ENCODE measurements around the gene CAMK1D. TPM values are rescaled to one million over a fixed set of nuclear protein-coding genes. Genes with fewer than 3 reads are reported as not detected.

CAMK1D gene
- total RNA-seq, 2 experiments from 2014 or later: 28.8 to 35.3 TPM

DNA sequence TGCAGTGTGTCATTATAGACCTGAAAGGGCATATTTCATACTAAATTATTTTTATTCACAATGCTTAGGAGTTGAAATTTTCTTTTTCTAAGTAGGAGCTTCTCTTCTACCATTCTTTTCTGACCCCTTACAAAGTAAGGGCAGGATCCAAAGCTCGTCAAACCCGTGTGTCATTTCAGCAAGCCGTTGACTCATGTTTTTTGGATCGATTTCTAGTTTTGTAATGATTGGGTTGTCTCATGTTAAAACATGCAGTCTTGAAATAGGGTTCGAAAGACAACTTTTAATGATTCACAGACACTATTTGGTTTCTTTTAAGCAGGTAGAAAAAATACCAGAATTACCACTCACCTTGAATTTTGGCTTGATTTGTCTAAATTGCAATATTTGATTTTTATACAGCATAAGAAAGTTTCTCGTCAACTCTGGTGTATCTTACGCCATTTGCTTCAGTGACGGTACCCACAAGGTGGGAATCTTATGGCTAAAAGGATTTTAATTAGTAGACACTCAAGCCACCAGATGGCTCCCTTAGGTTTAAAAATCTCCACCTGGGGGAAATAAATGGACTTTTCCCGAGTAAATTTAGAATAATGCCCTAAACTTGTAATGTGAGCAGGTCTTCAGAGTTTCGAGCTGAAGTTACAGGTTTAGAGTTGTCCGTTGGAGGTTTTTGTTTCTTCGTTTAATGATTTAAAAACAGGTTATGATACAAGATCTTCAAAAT, 368.8 kb downstream of the CAMK1D start:
- TF ChIP-seq CTCF (IDR thresholded peaks at IDR 0.05): no peak

GRCh38 chr10:12719365-12719764, 370.0 kb downstream of the CAMK1D start:
- Mint-ChIP-seq H3K9me3 (no peaks in the 10 kb centered on the region), H3K4me1 (ENCODE audit: low read depth) (peaks cover 23% of the 10 kb centered on the region), H3K4me3 (no peak overlapping the region), H3K36me3 (ENCODE audit: low read depth) (peaks cover 5% of the 10 kb centered on the region), H3K27me3 (no peaks in the 10 kb centered on the region), H3K27ac (no peak overlapping the region)
- DNase-seq (no peak), ATAC-seq (ENCODE audit: poor library complexity) (no peak)
- no peaks in the 10 kb centered on the region for H3K27me3 ChIP-seq (ENCODE audit: control insufficient read depth in 1 of 2, insufficient read depth in 2 of 2, low read length in 2 of 2)
- no peaks in the 10 kb centered on the region for H3K36me3 ChIP-seq (ENCODE audit: insufficient read depth, low read length)
- H3K4me3 ChIP-seq (ENCODE audit: low read length): no peak overlapping the region
- ChIA-PET POLR2A (no interaction called here), CTCF (no interaction called here)
- H3K9me3 ChIP-seq (ENCODE audit: control insufficient read depth in 1 of 2, insufficient read depth in 1 of 2, low read length in 2 of 2): no peaks in the 10 kb centered on the region
- H3K4me1 ChIP-seq (ENCODE audit: insufficient read depth, low read length): no peaks in the 10 kb centered on the region
- TF ChIP-seq CTCF (IDR thresholded peaks at IDR 0.05): no peak
- no peak overlapping the region for H3K27ac ChIP-seq (ENCODE audit: low read depth in 1 of 2, low read length in 2 of 2)
- intact Hi-C loops (cut with DNase I, micrococcal nuclease): no loop called here

More for the DNA sequence above, 368.8 kb downstream of the CAMK1D start:
- no peak for ATAC-seq (ENCODE audit: poor library complexity)
- no peak overlapping the region for H3K4me3 Mint-ChIP-seq
- ChIA-PET CTCF (no interaction called here), POLR2A (no interaction called here)
- Histone ChIP-seq H3K4me1 (ENCODE audit: insufficient read depth, low read length) (no peaks in the 10 kb centered on the region), H3K4me3 (ENCODE audit: low read length) (no peak overlapping the region), H3K27ac (ENCODE audit: low read depth in 1 of 2, low read length in 2 of 2) (no peak overlapping the region), H3K27me3 (ENCODE audit: control insufficient read depth in 1 of 2, insufficient read depth in 2 of 2, low read length in 2 of 2) (no peaks in the 10 kb centered on the region), H3K36me3 (ENCODE audit: insufficient read depth, low read length) (no peaks in the 10 kb centered on the region), H3K9me3 (ENCODE audit: control insufficient read depth in 1 of 2, insufficient read depth in 1 of 2, low read length in 2 of 2) (no peaks in the 10 kb centered on the region)
- H3K27me3 Mint-ChIP-seq: no peaks in the 10 kb centered on the region
- DNase-seq: no peak
- H3K9me3 Mint-ChIP-seq: no peaks in the 10 kb centered on the region
- peaks cover 16% of the 10 kb centered on the region for H3K4me1 Mint-ChIP-seq (ENCODE audit: low read depth)
- H3K27ac Mint-ChIP-seq: no peak overlapping the region
- intact Hi-C loops (cut with DNase I, micrococcal nuclease): no loop called here
- peaks cover 5% of the 10 kb centered on the region for H3K36me3 Mint-ChIP-seq (ENCODE audit: low read depth)

DNA sequence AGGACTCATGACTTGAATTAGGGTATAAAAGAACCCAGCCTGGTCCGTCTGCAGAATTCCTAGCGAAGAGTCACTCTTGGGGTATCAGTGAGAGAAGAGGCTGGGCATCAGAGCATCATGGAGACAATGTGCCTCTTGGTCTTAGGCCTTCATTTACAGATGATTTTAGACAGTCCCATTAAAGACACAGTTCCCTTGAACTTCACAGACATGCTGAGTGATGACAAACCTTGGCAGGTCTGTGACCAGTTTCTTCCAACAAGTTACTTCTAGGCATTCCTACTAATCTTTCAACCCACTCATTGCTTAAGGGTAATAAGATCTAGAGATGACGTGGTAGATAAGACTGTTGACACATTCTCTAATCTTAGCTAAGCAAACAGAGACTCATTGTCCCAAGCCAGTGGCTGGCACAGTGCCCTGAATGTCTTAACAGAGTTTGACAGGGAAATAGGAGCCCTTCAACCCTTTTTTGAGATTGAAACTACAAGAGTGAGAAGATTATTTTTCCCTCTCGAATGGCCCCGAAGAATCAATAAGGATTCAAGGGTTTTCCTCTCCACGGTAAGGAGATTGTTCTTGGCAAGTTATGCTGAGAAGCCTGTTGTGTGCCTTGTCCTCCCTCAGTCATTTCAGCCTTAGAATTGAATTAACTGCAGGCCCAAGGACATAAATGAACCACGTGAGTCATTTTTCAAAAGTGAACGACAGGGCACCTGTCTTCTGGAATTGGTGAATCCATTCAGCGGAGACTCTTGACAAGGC, 371.1 kb downstream of the CAMK1D start:
- H3K9me3 ChIP-seq (ENCODE audit: control insufficient read depth in 1 of 2, insufficient read depth in 1 of 2, low read length in 2 of 2): no peaks in the 10 kb centered on the region

More for the DNA sequence above, 371.1 kb downstream of the CAMK1D start:
- Mint-ChIP-seq H3K27me3 (no peaks in the 10 kb centered on the region), H3K9me3 (no peaks in the 10 kb centered on the region), H3K27ac (no peak overlapping the region), H3K4me1 (ENCODE audit: low read depth) (peaks cover 28% of the 10 kb centered on the region), H3K4me3 (no peak overlapping the region), H3K36me3 (ENCODE audit: low read depth) (peaks cover 5% of the 10 kb centered on the region)
- no peak overlapping the region for H3K4me3 ChIP-seq (ENCODE audit: low read length)
- H3K36me3 ChIP-seq (ENCODE audit: insufficient read depth, low read length): no peaks in the 10 kb centered on the region
- no peaks in the 10 kb centered on the region for H3K4me1 ChIP-seq (ENCODE audit: insufficient read depth, low read length)
- ChIA-PET CTCF (no interaction called here), POLR2A (no interaction called here)
- intact Hi-C loops (cut with DNase I, micrococcal nuclease): no loop called here
- no peak for ATAC-seq (ENCODE audit: poor library complexity)
- no peak for TF ChIP-seq CTCF (IDR thresholded peaks at IDR 0.05)
- H3K27ac ChIP-seq (ENCODE audit: low read depth in 1 of 2, low read length in 2 of 2): no peak overlapping the region
- no peaks in the 10 kb centered on the region for H3K27me3 ChIP-seq (ENCODE audit: control insufficient read depth in 1 of 2, insufficient read depth in 2 of 2, low read length in 2 of 2)
- DNase-seq: no peak

All from CD4-positive, alpha-beta T cell (primary cell).